Measurements from ENCODE around the gene ADORA3.
"Not testable (repeated sequence)": the region's sequence is repeated elsewhere in the genome, so short reads cannot be mapped to it uniquely, and the experiment has no call there.

ADORA3 gene

GRCh38 chr1:111503585-111504060 lies at the start of gene ADORA3, which contains the start of gene TMIGD3:
ADORA3 (minus strand) TSS chr1:111503633; CDS start chr1:111503354, 279 bp downstream.
TMIGD3 (minus strand) TSS chr1:111503633; CDS start chr1:111503354, 279 bp downstream.
- DNase-seq (ENCODE audit: low read depth): no peak

GRCh38 chr1:111553196-111553595 lies 49.8 kb upstream of the ADORA3 start:
- no peak for DNase-seq (ENCODE audit: low read depth)

DNA sequence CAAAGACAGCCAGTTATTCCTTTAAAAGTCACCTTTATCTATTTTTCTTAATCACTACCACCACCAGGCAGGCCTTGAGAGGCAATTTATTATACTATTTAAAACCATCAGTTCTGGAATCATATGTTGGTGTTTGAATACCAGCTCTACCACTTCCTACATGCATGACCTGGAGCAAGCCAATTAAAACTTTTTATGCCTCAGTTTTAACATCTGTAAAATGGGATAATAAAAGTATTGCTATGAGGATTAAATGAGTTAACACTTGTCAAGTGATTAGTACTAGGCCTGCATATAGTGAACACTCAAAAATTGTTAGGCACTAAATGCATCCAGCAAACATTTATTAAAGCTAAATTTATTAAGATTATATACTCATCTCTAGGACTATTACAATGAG lies 49.2 kb upstream of the ADORA3 start:
- DNase-seq (ENCODE audit: low read depth): no peak

- no peak for DNase-seq (ENCODE audit: low read depth)
These were observed 48.4 kb upstream of the ADORA3 start for GRCh38 chr1:111551623-111552411.

DNA sequence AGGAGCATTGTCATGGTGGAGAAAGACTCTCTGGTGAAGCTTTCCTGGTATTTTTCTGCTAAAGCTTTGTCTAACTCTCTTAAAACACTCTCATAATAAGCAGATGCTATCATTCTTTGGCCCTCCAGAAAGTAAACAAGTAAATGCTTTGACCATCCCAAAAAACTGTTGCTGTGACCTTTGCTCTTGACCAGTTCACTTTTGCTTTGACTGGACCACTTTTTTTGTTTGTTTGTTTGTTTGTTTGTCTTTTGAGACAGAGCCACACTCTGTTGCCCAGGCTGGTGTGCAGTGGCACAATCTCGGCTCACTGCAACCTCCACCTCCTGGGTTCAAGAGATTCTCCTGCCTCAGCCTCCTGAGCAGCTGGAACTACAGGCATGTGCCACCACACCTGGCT lies 44.4 kb upstream of the ADORA3 start:
- DNase-seq (ENCODE audit: low read depth): not testable (repeated sequence)

DNA sequence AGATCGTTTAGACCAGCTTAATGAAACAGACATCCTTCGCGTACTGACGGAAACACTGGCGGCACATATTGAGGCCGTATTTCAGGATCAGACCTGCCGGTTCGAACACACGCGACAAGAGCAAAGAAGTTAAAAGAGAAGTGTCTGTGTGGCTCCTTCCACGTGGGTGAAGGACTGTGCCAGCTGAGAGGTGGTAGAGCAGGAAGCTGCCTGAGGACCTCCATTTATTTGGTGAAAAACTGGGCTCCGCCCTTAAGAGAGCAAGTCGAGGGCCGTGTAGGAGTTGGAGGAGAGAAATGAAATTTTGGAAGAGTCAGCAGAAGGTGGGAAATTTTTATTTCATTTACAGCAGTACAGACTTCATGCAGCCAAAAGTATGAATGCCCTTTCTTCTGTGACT lies 38.8 kb upstream of the ADORA3 start:
- DNase-seq (ENCODE audit: low read depth): no peak

- no peak for DNase-seq (ENCODE audit: low read depth)
These were observed 38.3 kb upstream of the ADORA3 start for GRCh38 chr1:111541721-111542120.

- DNase-seq (ENCODE audit: low read depth): no peak
These were observed 37.5 kb upstream of the ADORA3 start for GRCh38 chr1:111540928-111541327.

DNA sequence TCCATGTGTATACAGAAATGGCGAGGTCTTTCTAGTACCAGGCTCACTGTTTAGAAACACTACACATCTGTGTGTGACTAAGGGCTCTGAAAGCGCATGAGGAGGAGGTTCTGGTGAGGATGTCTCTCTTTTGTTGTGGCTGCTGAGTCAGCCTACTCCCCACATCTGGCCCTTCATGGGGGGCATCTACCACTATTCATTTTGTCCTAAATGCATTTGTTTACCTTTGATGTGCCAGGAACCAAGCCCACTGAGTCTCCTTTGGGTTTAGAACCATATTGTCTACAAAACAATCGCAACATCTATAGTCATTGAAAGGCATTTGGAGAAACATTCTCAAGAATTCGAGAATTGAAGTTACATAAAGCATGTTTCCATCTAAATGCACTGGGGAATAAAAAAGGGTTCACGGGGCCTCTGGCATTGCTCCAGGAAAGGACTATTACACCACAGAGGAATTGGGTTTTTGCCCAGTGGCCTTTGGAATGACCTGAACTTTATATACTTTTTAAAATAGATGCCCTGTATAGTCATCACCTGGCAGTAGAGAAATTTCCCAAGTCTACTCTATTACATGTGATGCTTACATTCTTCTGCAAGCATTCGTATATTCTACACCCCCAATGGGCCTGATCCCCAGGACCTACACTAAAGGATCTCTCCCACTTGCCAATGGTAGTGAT lies 35.1 kb upstream of the ADORA3 start:
- no peak for DNase-seq (ENCODE audit: low read depth)

DNA sequence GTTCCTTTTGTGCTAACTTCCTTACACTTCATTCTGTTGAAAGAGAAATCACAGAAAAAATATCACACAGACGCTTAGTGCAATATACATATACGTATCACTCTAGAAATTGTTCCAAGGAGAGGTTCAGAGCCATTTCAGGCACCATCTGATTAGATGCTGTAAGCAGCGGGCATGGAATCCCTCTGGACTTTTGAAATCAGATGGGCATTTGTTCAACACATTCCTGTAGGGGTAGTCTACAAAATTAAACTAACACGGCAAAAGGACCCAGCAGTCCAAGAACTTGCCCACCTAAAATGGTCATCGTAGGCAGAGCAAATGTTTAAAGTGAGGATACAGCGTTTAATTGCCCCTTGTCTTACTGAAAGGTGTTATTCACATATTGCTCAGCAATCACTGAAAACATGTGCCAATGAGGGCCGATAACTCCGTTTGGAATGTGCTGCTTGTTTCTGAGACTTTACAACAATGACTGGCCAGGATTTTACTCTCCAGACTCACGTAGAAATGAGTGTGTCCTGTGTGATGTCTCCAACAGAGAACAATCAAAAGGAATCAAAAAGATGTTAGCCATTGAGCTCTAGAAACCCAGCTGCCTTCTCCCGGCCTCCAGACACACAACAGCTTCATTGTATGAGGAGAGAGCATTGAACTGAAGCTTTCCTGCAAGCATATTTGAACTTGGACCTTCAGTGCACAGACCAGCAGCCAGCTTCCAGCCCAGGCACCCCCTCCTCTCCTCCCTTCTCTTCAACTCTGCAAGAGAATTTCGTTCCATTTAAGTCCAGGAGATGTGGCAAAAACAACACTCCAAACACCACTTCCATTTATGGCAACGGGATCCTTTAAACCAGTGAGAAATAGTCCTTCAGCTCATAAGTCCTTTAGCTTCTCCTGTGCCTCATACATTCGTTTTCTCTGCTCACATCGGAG lies 32.1 kb upstream of the ADORA3 start:
- no peak for DNase-seq (ENCODE audit: low read depth)

- DNase-seq (ENCODE audit: low read depth): no peak
These were observed 16.6 kb upstream of the ADORA3 start for GRCh38 chr1:111520053-111520452.

GRCh38 chr1:111517469-111518225 lies 14.2 kb upstream of the ADORA3 start:
- DNase-seq (ENCODE audit: low read depth): no peak

DNA sequence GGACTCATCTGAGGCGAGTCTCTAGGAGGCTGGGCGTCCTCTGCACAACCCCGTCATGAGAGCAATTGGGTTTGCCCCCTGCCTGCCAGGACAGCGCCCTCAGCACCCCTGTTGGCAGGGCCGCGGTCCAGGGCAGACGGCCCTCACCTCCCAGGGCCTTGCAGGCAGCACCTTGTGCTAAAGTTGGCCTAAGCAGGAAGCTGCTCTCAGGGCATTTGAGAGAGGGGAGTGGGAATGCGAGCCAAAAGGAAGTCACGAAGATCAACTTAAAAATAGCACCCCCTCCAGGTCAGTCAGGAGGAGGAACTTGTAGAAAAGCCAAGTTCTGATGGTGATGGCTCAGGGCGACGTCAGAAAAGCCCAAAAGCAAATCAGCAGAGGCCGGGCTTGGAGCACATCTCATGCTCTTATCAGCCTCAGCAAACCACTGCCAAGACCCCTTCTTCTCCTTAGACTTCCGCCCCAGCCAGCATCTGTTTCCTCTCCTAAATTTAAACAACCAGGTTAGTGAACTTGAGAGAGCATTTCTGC lies 12.6 kb upstream of the ADORA3 start:
- no peak for DNase-seq (ENCODE audit: low read depth)

- DNase-seq (ENCODE audit: low read depth): no peak
These were observed 12.0 kb upstream of the ADORA3 start for GRCh38 chr1:111515291-111516004.

DNA sequence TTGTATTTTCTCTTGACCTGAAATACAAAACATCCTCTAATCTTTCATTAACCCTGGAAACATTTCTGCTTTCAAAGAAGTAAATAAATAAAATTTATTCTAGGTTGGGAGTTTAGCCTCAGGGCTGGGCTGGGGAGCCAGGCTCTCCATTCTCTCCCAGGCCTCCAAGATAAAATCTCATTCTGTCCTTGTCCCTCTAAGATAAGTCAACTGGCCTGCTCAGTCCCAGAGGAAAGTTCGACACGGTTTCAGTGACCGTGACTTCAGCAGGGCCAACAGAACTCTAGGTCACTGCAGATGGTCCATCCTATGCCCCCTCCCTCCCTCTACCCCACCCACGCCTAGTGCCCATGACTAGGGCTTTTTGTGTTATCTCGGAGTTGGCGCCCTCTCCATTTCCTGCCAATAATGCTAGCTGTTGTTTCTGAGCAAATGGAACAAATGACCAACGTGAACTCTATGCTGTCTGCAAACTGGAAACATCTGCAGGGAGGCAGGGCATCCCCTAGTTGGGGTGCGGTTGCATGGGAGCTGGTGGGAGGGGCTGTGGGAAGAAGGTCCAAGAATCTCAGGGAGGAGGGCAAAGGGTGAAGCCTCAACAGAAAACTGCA lies 10.1 kb upstream of the ADORA3 start:
- no peak for DNase-seq (ENCODE audit: low read depth)

GRCh38 chr1:111512931-111513330 lies 9.5 kb upstream of the ADORA3 start:
- DNase-seq (ENCODE audit: low read depth): no peak

DNA sequence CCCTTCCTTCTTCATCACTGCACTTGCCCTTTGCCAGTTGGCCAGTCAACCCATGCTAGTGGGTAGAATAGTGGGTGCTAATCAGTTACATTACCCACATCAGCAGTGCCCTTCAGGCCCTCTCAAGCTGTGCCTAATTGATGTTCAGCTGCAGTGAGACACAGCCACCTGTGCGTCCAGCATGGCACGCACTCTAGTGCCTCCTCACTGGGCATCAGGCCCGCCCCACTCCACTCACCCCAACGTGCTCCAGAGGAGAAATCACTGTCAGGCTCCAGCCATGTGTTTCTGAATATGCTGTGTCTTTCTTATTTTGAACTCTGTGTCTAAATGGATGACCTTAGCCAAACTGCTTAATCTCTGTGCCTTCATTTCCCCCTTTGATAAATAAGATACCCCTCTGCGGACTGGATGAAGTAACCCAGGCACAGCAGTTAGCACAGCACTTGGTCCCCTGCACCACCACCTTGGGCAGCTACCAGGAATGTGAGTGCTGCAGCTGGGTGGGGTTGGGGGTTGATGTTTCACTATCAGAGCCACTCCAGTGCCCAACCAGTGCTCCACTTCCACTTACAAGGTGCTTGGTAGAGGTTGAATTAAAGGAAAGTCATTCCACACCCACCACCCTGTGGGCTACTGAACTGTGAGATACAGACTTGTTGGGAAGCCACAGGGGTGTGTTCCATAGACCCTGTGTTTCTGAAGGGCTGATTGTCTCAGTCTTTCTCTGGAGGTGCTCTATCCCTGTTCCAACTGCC lies 8.9 kb upstream of the ADORA3 start:
- DNase-seq (ENCODE audit: low read depth): no peak

- DNase-seq (ENCODE audit: low read depth): no peak
These were observed 7.9 kb upstream of the ADORA3 start for GRCh38 chr1:111511370-111511769.

DNA sequence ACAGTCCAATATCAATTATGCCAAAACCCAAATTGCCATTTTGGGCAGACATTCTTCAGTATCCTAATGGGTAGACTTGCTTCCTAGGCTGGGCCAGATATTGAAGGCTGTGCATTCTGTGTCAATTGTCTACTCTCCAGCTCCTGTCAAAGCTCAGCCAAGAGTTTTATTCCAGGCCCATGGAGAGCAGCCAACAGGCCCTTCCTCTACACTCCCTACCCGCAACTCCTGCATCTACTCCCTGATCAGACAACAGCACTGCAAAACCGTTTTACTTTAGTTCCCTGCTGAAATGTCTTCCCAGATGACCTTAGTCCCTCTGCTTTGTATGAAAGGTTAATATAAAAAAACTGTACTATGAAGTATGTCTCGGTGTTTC lies 6.6 kb upstream of the ADORA3 start:
- no peak for DNase-seq (ENCODE audit: low read depth)

Measured in activated T-helper 1 cell treated with Interleukin-2 at 50 U/mL for 16 hours (primary cell).